GM15510 (cell line): ENCODE results near the gene UQCRC2.

Experiments
- POLR2A ChIP-seq: IDR thresholded peaks from 3 replicates; pipeline ENCODE4 v1.6.1; 2011; ENCODE audit warnings: borderline replicate concordance; ENCODE audit not compliant: insufficient read length; ENCODE audit errors: extremely low read depth

The UQCRC2 gene

GRCh38 chr16:22029632-22030031 lies 76.5 kb downstream of the UQCRC2 start:
- no peak for TF ChIP-seq POLR2A

- TF ChIP-seq POLR2A = no peak
These were observed 77.1 kb downstream of the UQCRC2 start for GRCh38 chr16:22030087-22030812.

GRCh38 chr16:22031483-22032083 lies 78.4 kb downstream of the UQCRC2 start:
- no peak for TF ChIP-seq POLR2A
